K562 (cell line): ENCODE data around the gene PHLDB3. TPM values are rescaled to one million over a fixed set of nuclear protein-coding genes. Genes with fewer than 3 reads are reported as not detected.

Source experiments
- BDP1 ChIP-seq: IDR thresholded peaks from 3 replicates; pipeline ENCODE4 v1.6.1; 2011; ENCODE audit not compliant: insufficient read length, insufficient read depth
- FOXA3 ChIP-seq, 2 experiments: fragments of 450-650 bp in 1 of 2; sonication (generic) in 1 of 2; formaldehyde crosslinking; IDR thresholded peaks in 1 of 2; conservative IDR thresholded peaks in 1 of 2; 2 replicates each; pipeline versions ENCODE4 v1.4.0 to v1.8.0; 2020 to 2022; ENCODE audit warnings: mild to moderate bottlenecking in 2 of 2, missing genetic modification reagents in 1 of 2
- SREBF2 ChIP-seq: sonication (generic); formaldehyde crosslinking; IDR thresholded peaks from 2 replicates; pipeline ENCODE4 v1.4.0; 2020; ENCODE audit warnings: mild to moderate bottlenecking, missing genetic modification reagents
- polyA plus RNA-seq, 8 experiments: library from polyadenylated mRNA; depleted of rRNA in 4 of 8; stranded (reverse) in 5 of 8; unstranded in 3 of 8; fragments of >200 nt; fragmentation: Nextera tagmentation in 2 of 8; fragmentation: Illumina TruSeq in 1 of 8; extraction: Ambion mirVana in 2 of 8; extraction: Trizol in 1 of 8; gene quantifications; 2 replicates each; pipeline versions ENCODE4 v1.2.1 to v1.2.3, GENCODE V29; 2011 to 2014; ENCODE audit warnings: inconsistent platforms in 1 of 8, missing spikeins in 1 of 8
- total RNA-seq, 7 experiments: library from RNA; depleted of rRNA in 6 of 7; stranded (reverse); fragments of >200 nt in 6 of 7; fragmentation: Illumina TruSeq in 2 of 7; extraction: Trizol in 2 of 7; gene quantifications; 2 replicates each; pipeline versions ENCODE4 v1.2.1 to v1.2.3, GENCODE V29; 2011 to 2021; ENCODE audit warnings: low replicate concordance in 1 of 7
- TF ChIP-seq, protein P1 (sequence below), 2 experiments: fragments of 450-650 bp; formaldehyde crosslinking in 1 of 2; IDR thresholded peaks; 2 replicates each; pipeline versions ENCODE4 v1.4.0 to v1.6.1; 2014 to 2020; ENCODE audit warnings: mild to moderate bottlenecking in 2 of 2, borderline replicate concordance in 1 of 2, low read depth in 1 of 2

PHLDB3 gene
- total and polyA plus RNA-seq, 9 of the 15 experiments (the other 6 are each of a cell fraction or from before 2014, with no cell fraction given) = 0.04 to 23.5 (median 3.9) TPM

DNA sequence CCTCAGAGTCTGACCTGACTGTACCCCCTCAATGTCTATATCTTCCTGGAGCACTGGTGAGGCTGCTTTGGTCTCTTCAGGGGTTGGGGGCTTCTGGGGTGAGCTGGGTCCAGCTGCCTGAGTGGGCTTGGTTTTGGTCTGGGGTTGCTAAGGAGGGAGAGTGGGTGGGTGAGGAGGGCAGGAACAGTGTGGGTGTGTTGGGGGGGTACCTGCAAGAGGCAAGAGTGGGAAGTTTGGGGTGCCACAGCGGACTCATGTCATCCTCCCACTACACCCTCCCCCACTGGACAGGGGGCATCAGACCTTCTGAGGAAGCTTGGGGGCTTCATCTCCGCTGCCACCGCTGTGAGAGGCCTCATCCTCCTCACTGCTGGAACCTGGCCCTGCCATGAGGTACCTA is 42.0 kb upstream of the PHLDB3 start (continued):
- TF ChIP-seq, protein P1, sequence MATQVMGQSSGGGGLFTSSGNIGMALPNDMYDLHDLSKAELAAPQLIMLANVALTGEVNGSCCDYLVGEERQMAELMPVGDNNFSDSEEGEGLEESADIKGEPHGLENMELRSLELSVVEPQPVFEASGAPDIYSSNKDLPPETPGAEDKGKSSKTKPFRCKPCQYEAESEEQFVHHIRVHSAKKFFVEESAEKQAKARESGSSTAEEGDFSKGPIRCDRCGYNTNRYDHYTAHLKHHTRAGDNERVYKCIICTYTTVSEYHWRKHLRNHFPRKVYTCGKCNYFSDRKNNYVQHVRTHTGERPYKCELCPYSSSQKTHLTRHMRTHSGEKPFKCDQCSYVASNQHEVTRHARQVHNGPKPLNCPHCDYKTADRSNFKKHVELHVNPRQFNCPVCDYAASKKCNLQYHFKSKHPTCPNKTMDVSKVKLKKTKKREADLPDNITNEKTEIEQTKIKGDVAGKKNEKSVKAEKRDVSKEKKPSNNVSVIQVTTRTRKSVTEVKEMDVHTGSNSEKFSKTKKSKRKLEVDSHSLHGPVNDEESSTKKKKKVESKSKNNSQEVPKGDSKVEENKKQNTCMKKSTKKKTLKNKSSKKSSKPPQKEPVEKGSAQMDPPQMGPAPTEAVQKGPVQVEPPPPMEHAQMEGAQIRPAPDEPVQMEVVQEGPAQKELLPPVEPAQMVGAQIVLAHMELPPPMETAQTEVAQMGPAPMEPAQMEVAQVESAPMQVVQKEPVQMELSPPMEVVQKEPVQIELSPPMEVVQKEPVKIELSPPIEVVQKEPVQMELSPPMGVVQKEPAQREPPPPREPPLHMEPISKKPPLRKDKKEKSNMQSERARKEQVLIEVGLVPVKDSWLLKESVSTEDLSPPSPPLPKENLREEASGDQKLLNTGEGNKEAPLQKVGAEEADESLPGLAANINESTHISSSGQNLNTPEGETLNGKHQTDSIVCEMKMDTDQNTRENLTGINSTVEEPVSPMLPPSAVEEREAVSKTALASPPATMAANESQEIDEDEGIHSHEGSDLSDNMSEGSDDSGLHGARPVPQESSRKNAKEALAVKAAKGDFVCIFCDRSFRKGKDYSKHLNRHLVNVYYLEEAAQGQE (IDR thresholded peaks at IDR 0.05; ENCODE audit: borderline replicate concordance) = no peak
- TF ChIP-seq, protein P1 (CRISPR knock-in tag; IDR thresholded peaks at IDR 0.05; ENCODE audit: low read depth) = no peak
- TF ChIP-seq BDP1 (no peak), SREBF2 (CRISPR knock-in tag) (no peak), FOXA3 (CRISPR knock-in tag; conservative IDR thresholded peaks at IDR 0.05 in 1 of 2, IDR thresholded peaks at IDR 0.05 in 1 of 2) (no peak)
- TF ChIP-seq, all 486 proteins: peak for 0
